Astrocyte of the cerebellum (primary cell): ENCODE data around the gene DNAH2.

Experiments used
- DNase-seq: peaks from one replicate; pipeline ENCODE4 v3.0.0-alpha.2; 2011; ENCODE audit warnings: low read depth
- H3K4me3 ChIP-seq: 2 replicates; pipeline ENCODE4 v1.5.1; 2011; ENCODE audit warnings: mild to moderate bottlenecking, low read depth, low read length, moderate library complexity
- CTCF ChIP-seq: IDR thresholded peaks from 2 replicates; pipeline ENCODE4 v1.5.1; 2012; ENCODE audit warnings: low read length, low read depth, moderate library complexity, mild to moderate bottlenecking; ENCODE audit errors: missing control alignments
- in situ Hi-C: cut with HindIII; loops from 2 replicates; pipeline ENCODE4 v1.10.0; 2017; ENCODE audit warnings: low sequenced_read_pairs

Gene DNAH2

GRCh38 chr17:7740481-7741001 lies 23.0 kb downstream of the DNAH2 start:
- no peak for TF ChIP-seq CTCF
- in situ Hi-C loops, result no loop called here
- no peak overlapping the region for H3K4me3 ChIP-seq
- no peak for DNase-seq

GRCh38 chr17:7742729-7743128 lies 25.2 kb downstream of the DNAH2 start:
- no peak for TF ChIP-seq CTCF
- DNase-seq, result no peak
- H3K4me3 ChIP-seq, result no peak overlapping the region
- in situ Hi-C loops, result no loop called here

GRCh38 chr17:7744416-7744815 lies 26.9 kb downstream of the DNAH2 start:
- in situ Hi-C loops, result no loop called here
- no peak for DNase-seq
- no peak for TF ChIP-seq CTCF
- no peak overlapping the region for H3K4me3 ChIP-seq

- in situ Hi-C loops, result no loop called here
- peak; percentile 23 for TF ChIP-seq CTCF
These were observed 28.4 kb downstream of the DNAH2 start for GRCh38 chr17:7745748-7746470.

GRCh38 chr17:7747635-7748071 lies 30.1 kb downstream of the DNAH2 start:
- peak; percentile 24 for DNase-seq
- TF ChIP-seq CTCF, result no peak
- H3K4me3 ChIP-seq, result no peak overlapping the region
- in situ Hi-C loops, result no loop called here

More at GRCh38 chr17:7745748-7746470, 28.4 kb downstream of the DNAH2 start:
- peak; percentile 58 for DNase-seq
- H3K4me3 ChIP-seq, result no peak overlapping the region

GRCh38 chr17:7748076-7748775 lies 30.7 kb downstream of the DNAH2 start:
- no peak for DNase-seq
- no peak overlapping the region for H3K4me3 ChIP-seq
- no peak for TF ChIP-seq CTCF
- in situ Hi-C loops, result no loop called here
